Mesenchymal stem cell (in vitro differentiated cells and primary cell): ENCODE data around the gene LEMD1.

Experiments used
- DNase-seq: peaks from one replicate; pipeline ENCODE4 v3.0.0-alpha.2; 2013
- H2AFZ ChIP-seq: one replicate; pipeline ENCODE4 v1.6.1; 2013; ENCODE audit warnings: low read depth, mild to moderate bottlenecking, control low read depth, inconsistent platforms, low read length, moderate library complexity
- H2AK5ac ChIP-seq: 2 replicates; pipeline ENCODE4 v1.6.1; 2013; ENCODE audit warnings: low read length, moderate library complexity, mild to moderate bottlenecking, inconsistent platforms; ENCODE audit not compliant: severe bottlenecking
- H2BK120ac ChIP-seq: one replicate; pipeline ENCODE4 v1.6.1; 2013; ENCODE audit warnings: low read depth, mild to moderate bottlenecking, inconsistent platforms, low read length, moderate library complexity
- H2BK12ac ChIP-seq, 2 experiments: one replicate each; pipeline ENCODE4 v1.6.1; 2013; ENCODE audit warnings: inconsistent platforms in 2 of 2, low read length in 2 of 2, mild to moderate bottlenecking in 2 of 2, moderate library complexity in 2 of 2, control low read depth in 1 of 2
- H2BK15ac ChIP-seq: one replicate; pipeline ENCODE4 v1.6.1; 2013; ENCODE audit warnings: mild to moderate bottlenecking, low read depth, inconsistent platforms; ENCODE audit not compliant: poor library complexity, severe bottlenecking
- H2BK5ac ChIP-seq: 2 replicates; pipeline ENCODE4 v1.6.1; 2013; ENCODE audit warnings: low read depth, mild to moderate bottlenecking, low read length, control low read depth, inconsistent platforms; ENCODE audit not compliant: poor library complexity, severe bottlenecking
- H3K14ac ChIP-seq, 2 experiments: one replicate each; pipeline ENCODE4 v1.6.1; 2013; ENCODE audit warnings: inconsistent platforms in 2 of 2, low read length in 2 of 2, control low read depth in 1 of 2, mild to moderate bottlenecking in 1 of 2, moderate library complexity in 1 of 2
- H3K18ac ChIP-seq, 2 experiments: one replicate each; pipeline ENCODE4 v1.6.1; 2013; ENCODE audit warnings: inconsistent platforms in 2 of 2, low read length in 2 of 2, control low read depth in 1 of 2, low read depth in 1 of 2, mild to moderate bottlenecking in 1 of 2
- H3K23ac ChIP-seq, 2 experiments: one replicate each; pipeline ENCODE4 v1.6.1; 2013; ENCODE audit warnings: inconsistent platforms in 2 of 2, low read length in 2 of 2, mild to moderate bottlenecking in 2 of 2, moderate library complexity in 2 of 2, control low read depth in 1 of 2
- H3K27ac ChIP-seq: 2 replicates; pipeline ENCODE4 v1.5.1; 2013; ENCODE audit warnings: mild to moderate bottlenecking, moderate library complexity, low read length, control low read depth, inconsistent platforms; ENCODE audit not compliant: poor library complexity, severe bottlenecking
- H3K27me3 ChIP-seq, 2 experiments: 2 replicates each; pipeline versions ENCODE4 v1.6.1 to v1.7.0; 2013; ENCODE audit warnings: low read length in 2 of 2, mild to moderate bottlenecking in 2 of 2, moderate library complexity in 2 of 2, control low read depth in 1 of 2, inconsistent platforms in 1 of 2; ENCODE audit not compliant: control insufficient read depth in 1 of 2, insufficient read depth in 1 of 2
- H3K36me3 ChIP-seq, 2 experiments: 2 replicates each; pipeline versions ENCODE4 v1.6.1 to v1.7.0; 2013; ENCODE audit warnings: low read length in 2 of 2, control low read depth in 1 of 2, inconsistent platforms in 1 of 2, low read depth in 1 of 2, mild to moderate bottlenecking in 1 of 2; ENCODE audit not compliant: insufficient read depth in 2 of 2, control insufficient read depth in 1 of 2
- H3K4ac ChIP-seq, 2 experiments: one replicate each; pipeline ENCODE4 v1.6.1; 2013; ENCODE audit warnings: inconsistent platforms in 2 of 2, low read length in 2 of 2, mild to moderate bottlenecking in 2 of 2, moderate library complexity in 2 of 2, control low read depth in 1 of 2, low read depth in 1 of 2
- H3K4me1 ChIP-seq: 2 replicates; pipeline ENCODE4 v1.6.1; 2013; ENCODE audit warnings: low read depth, low read length, control low read depth; ENCODE audit not compliant: control insufficient read depth, insufficient read depth
- H3K4me2 ChIP-seq: 2 replicates; pipeline ENCODE4 v1.6.1; 2013; ENCODE audit warnings: low read length, mild to moderate bottlenecking, inconsistent platforms; ENCODE audit not compliant: poor library complexity, severe bottlenecking
- H3K4me3 ChIP-seq, 2 experiments: 2 replicates each; pipeline versions ENCODE4 v1.5.1 to v1.7.0; 2013; ENCODE audit warnings: low read length in 2 of 2, mild to moderate bottlenecking in 2 of 2, control low read depth in 1 of 2, low read depth in 1 of 2; ENCODE audit not compliant: insufficient read depth in 1 of 2
- H3K79me1 ChIP-seq: replicated peaks from 2 replicates; pipeline ENCODE4 v1.6.1; 2013; ENCODE audit warnings: mild to moderate bottlenecking, control low read depth, low read length, inconsistent platforms; ENCODE audit not compliant: poor library complexity, severe bottlenecking
- H3K9ac ChIP-seq: 2 replicates; pipeline ENCODE4 v1.7.0; 2013; ENCODE audit warnings: mild to moderate bottlenecking, low read length, moderate library complexity
- H3K9me3 ChIP-seq: 2 replicates; pipeline ENCODE4 v1.7.0; 2013; ENCODE audit warnings: mild to moderate bottlenecking, low read length; ENCODE audit not compliant: control insufficient read depth
- H4K8ac ChIP-seq: one replicate; pipeline ENCODE4 v1.6.1; 2013; ENCODE audit warnings: inconsistent platforms, mild to moderate bottlenecking, low read length, moderate library complexity
- H4K91ac ChIP-seq: one replicate; pipeline ENCODE4 v1.6.1; 2013; ENCODE audit warnings: mild to moderate bottlenecking, low read length, inconsistent platforms
- WGBS: methylation state at CpG from one replicate; pipeline ENCODE4 v1.1.7; 2013; ENCODE audit warnings: mixed read lengths; 5-methylcytosine and 5-hydroxymethylcytosine counted together

The LEMD1 gene

DNA sequence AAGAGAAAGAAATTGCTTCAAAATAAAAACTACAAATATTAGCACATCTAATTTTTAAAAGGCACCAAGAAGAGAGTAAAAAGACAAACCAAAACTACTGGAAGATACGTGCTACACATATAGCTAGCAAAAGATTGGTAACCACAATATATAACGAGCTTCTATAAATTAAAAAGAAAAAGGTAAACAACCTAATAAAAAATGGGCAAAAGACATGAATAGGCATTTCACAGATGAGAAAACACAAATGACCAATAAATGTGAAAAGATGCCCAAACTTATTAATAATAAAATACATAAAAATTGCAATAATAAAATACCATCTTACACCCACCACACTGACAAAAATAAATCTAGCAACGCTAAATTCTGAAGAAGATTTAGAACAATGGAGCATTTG is 26.2 kb downstream of the LEMD1 start:
- Histone ChIP-seq H3K9me3 (peaks cover 6% of the 10 kb centered on the region), H3K27me3 (peaks cover 19 to 42% of the 10 kb centered on the region in 2 experiments), H3K4ac (no peak overlapping the region), H3K4me1 (no peaks in the 10 kb centered on the region), H3K23ac (no peak overlapping the region), H3K18ac (no peak overlapping the region), H3K4me2 (no peak overlapping the region), H3K79me1 (no peaks in the 10 kb centered on the region), H2AK5ac (no peak overlapping the region), H3K27ac (no peak overlapping the region), H2BK15ac (no peak overlapping the region), H3K4me3 (no peak overlapping the region), H2BK120ac (no peak overlapping the region), H2AFZ (no peak overlapping the region), H2BK5ac (no peak overlapping the region), H3K14ac (no peak overlapping the region), H3K36me3 (no peaks in the 10 kb centered on the region), H3K9ac (no peak overlapping the region), H2BK12ac (no peak overlapping the region), H4K91ac (no peak overlapping the region), H4K8ac (no peak overlapping the region)
- WGBS, result 71% methylated on average over 1 of the region's 3 CpGs
- DNase-seq, result no peak

DNA sequence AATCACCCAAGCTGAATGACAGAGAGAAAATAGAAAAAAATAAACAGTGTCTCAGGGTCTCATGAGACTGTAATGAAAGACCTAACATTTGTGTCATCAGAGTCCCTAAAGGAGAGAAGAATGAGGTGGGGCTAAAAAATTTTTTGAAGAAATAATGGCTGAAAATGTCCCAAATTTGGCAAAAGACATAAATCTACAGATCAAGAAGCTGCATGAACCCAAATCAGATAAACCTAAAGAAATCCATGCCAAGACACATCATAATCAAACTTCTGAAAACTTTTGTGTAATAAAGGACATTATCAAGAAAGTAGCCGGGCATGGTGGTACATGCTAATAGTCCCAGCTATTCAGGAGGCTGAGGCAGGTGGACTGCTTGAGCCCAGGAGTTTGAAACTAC is 29.2 kb downstream of the LEMD1 start:
- no peak overlapping the region for H2BK5ac ChIP-seq

DNA sequence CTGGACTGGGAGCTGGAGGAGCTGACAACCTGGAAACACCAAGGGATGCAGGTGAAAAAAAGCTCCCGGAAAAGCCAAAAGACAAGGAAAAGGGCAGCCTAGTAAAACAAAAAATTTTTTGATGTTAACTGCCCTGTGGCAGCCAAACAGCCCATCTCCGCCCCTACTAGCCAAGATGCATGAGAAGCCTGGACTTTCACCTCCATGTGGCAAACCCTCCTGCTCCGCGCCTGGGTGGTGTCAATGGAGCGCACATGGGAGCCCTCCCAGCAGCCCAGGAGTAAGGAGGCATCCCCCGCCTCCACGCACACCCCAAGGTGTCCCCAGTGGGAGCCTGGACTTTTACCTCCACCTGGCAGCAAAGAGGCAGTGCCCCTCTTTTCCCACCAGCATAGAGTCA is 30.5 kb downstream of the LEMD1 start:
- Histone ChIP-seq H4K91ac (no peak overlapping the region), H3K23ac (no peak overlapping the region), H3K9ac (no peak overlapping the region), H3K4me2 (no peak overlapping the region), H2BK5ac (no peak overlapping the region), H2AK5ac (no peak overlapping the region), H3K4me3 (no peak overlapping the region), H2BK12ac (no peak overlapping the region), H3K18ac (no peak overlapping the region), H3K4ac (no peak overlapping the region), H3K79me1 (no peaks in the 10 kb centered on the region), H3K9me3 (peaks cover 6% of the 10 kb centered on the region), H3K27me3 (peaks cover 12 to 37% of the 10 kb centered on the region in 2 experiments), H3K14ac (no peak overlapping the region), H2AFZ (no peak overlapping the region), H3K27ac (no peak overlapping the region), H4K8ac (no peak overlapping the region), H2BK120ac (no peak overlapping the region), H2BK15ac (no peak overlapping the region), H3K4me1 (no peaks in the 10 kb centered on the region), H3K36me3 (no peaks in the 10 kb centered on the region)
- whole genome bisulfite sequencing, result 70% methylated on average over 7 of the region's 7 CpGs
- no peak for DNase-seq

More for the DNA sequence above, 29.2 kb downstream of the LEMD1 start:
- Histone ChIP-seq H2AK5ac (no peak overlapping the region), H3K4me1 (no peaks in the 10 kb centered on the region), H2AFZ (no peak overlapping the region), H3K4me3 (no peak overlapping the region), H3K23ac (no peak overlapping the region), H3K36me3 (no peaks in the 10 kb centered on the region), H3K18ac (no peak overlapping the region), H3K4ac (no peak overlapping the region), H2BK15ac (no peak overlapping the region), H4K8ac (no peak overlapping the region), H4K91ac (no peak overlapping the region), H3K79me1 (no peaks in the 10 kb centered on the region), H3K9me3 (peaks cover 6% of the 10 kb centered on the region), H3K4me2 (no peak overlapping the region), H3K27me3 (peaks cover 15 to 44% of the 10 kb centered on the region in 2 experiments), H2BK12ac (no peak overlapping the region), H3K9ac (no peak overlapping the region), H3K14ac (no peak overlapping the region), H3K27ac (no peak overlapping the region), H2BK120ac (no peak overlapping the region)
- WGBS, result no CpG with 5 or more reads among the region's 1 CpG
- no peak for DNase-seq

DNA sequence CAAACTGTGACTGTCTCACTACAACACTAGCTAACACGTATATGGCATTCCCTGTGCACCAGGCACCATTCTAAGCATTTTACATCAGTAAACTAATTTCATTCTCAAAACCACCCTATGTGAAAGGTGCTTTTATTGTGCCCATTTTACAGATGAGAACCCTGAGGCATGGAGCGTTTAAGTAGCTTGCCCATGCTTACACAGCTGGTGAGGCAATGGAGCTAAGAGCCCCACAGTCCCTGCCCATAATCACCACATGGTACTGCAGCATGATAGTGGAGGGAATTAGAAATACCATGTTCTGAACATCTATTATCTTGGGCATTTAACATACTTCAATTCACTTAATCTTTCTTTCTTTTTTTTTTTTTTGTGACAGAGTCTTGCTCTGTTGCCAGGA is 34.0 kb downstream of the LEMD1 start:
- Histone ChIP-seq H3K4me2 (no peak overlapping the region), H3K9ac (no peak overlapping the region), H2BK5ac (no peak overlapping the region), H3K18ac (no peak overlapping the region), H2BK15ac (no peak overlapping the region), H2AK5ac (no peak overlapping the region), H3K9me3 (no peaks in the 10 kb centered on the region), H3K4ac (no peak overlapping the region), H3K79me1 (no peaks in the 10 kb centered on the region), H2AFZ (no peak overlapping the region), H2BK120ac (no peak overlapping the region), H3K27ac (no peak overlapping the region), H3K27me3 (peaks cover 12 to 37% of the 10 kb centered on the region in 2 experiments), H3K14ac (no peak overlapping the region), H4K8ac (no peak overlapping the region), H3K23ac (no peak overlapping the region), H3K4me1 (no peaks in the 10 kb centered on the region), H3K4me3 (no peak overlapping the region), H2BK12ac (no peak overlapping the region), H3K36me3 (no peaks in the 10 kb centered on the region), H4K91ac (no peak overlapping the region)
- DNase-seq, result no peak
- 92% methylated on average over 2 of the region's 2 CpGs for WGBS
